NCI-H82 treated with DMSO at 0.1 percent for 48 hours (cell line): Measurements from ENCODE around the gene PRMT3.
"Not testable (repeated sequence)": the region's sequence is repeated elsewhere in the genome, so short reads cannot be mapped to it uniquely, and the experiment has no call there.

Experiments used
- DNase-seq: peaks from one replicate; lab custom pipeline; 2025; ENCODE audit not compliant: unreplicated experiment; lab: John Stamatoyannopoulos, UW

Gene PRMT3

DNA sequence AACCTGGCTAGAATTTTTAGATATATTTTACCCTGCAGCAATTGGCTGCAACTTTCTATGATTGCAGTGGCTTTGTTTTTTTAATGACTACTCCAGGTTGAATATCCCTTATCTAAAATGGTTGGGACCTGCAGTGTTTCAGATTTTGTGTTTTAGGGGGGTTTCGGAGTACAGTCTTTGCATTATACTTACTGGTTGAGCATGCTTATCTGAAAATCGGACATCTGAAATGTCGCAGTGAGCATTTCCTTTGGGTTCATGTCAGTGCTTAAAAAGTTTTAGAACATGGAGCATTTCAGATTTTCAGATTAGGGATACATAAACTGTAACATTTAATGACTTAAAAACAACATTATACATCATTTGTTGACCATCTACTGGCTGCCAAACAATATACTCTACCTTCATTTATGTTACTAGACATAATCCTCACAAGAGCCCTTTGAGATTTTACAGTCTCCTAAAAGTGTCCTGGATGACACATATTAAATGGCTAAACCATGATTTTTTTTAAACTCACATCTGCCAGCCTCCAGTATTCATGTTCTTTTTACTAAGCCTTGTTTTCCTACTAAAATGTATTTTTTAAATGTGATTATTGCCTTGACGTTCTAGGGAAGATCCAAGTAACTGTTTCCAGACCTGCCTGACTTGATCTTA is 66.3 kb downstream of the PRMT3 start:
- no peak for DNase-seq

DNA sequence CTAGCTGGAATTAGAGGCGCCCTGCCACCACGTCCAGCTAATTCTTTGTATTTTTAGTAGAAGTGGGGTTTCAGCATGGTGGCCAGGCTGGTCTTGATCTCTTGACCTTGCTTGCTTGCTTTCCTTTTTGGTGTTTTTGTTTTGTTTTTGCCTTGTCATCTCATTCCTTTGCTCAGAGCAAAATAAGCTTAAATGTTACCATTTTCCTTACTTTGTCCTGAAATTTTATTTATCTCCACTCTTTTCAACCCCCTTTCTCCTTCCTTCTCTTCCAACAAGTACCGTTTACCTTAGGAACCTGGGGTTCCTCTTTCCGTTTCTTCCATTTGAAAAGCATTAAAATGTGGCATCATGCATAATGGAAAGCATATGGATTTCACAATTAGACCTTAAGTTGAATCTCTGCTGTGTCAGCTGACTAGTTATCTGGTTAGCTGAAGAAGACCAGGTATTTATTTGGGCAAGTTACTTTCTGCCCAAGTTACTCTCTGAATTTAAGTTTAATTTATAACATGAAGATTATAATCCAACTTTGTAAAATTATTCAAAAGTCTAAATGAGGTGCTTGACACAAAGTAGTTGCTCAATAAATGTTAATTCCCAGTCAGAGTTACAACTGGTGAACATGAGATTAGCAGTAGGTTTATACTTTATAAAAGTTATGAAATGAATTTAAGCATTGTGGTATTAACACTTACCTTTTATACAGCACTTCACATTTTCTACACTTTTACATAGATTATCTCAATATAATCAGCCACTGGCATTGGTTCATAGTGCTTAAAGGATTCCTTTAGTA is 69.7 kb downstream of the PRMT3 start:
- no peak for DNase-seq

- no peak for DNase-seq
These were observed 70.6 kb downstream of the PRMT3 start for GRCh38 chr11:20457934-20458680.

GRCh38 chr11:20458905-20459632 is 71.6 kb downstream of the PRMT3 start:
- peak; percentile 49 for DNase-seq

GRCh38 chr11:20459865-20460264 is 72.3 kb downstream of the PRMT3 start:
- DNase-seq, result no peak

DNA sequence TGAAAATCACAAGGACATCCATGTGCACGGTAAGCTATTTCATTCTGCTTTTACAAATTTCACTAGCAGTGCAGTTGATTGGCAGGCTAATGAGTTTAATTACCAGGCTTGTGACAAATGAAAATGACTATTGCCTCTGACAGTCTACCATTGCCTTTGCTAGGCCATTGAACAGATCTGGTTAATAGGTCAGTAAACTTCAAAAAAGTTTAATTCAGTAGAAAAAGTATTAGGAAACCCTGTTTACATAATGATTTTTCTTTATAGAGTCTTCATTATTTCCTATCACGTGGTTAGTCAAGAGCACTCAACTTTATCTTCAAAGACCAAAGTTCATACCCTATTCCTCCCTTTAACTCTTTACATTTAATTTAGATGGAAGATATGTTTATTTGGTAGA is 77.0 kb downstream of the PRMT3 start:
- DNase-seq, result no peak

- peak; percentile 83 for DNase-seq
These were observed 80.1 kb downstream of the PRMT3 start for GRCh38 chr11:20467487-20468185.

GRCh38 chr11:20470348-20470747 is 82.8 kb downstream of the PRMT3 start:
- no peak for DNase-seq

DNA sequence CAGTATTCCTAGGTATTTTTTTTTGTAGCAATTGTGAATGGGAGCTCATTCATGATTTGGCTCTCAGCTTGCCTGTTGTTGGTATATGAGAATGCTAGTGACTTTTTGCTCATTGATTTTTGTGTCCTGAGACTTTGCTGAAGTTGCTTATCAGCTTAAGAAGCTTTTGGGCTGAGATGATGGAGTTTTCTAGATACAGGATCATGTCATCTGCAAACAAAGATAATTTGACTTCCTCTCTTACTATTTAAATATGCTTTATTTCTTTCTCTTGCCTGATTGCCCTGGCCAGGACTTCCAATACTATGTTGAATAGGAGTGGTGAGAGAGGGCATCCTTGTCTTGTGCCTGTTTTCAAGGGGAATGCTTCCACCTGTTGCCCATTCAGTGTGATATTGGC is 84.4 kb downstream of the PRMT3 start:
- DNase-seq, result not testable (repeated sequence)

DNA sequence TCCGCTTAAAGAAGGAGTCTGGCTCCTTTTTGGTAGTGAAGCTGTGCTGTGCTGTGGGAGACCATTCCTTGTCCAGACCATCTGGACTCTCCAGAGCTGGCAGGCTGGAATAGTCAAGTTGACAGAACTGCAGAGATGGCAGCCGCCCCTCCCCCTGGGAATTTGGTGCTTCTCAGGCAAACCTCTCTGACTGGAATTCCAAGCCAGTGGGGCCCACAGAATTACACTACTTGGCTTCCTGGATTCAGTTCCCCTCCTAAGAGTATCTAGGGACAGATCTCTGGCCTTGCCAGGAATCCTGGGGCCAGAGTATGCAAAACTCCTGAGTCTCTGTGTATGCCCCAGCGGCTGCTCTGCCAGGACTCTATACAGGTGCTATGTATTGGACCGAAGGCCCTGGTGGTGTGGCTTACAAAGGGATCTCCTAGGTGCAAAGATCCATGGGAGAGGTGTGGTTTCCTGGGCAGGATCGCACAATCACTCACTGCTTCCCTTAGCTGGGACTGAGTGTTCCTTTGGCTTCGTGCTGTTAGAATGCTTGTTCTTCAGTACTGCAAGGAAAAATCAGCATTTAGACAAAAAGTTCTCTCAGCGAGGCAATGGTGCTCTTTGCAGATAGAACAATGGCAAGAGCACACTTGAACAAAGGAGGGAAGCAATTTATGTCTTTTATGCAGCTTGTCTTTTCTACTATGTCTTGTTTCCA is 86.8 kb downstream of the PRMT3 start:
- DNase-seq, result no peak

GRCh38 chr11:20474882-20475517 is 87.5 kb downstream of the PRMT3 start:
- DNase-seq, result no peak

GRCh38 chr11:20477418-20478090 is 90.0 kb downstream of the PRMT3 start:
- DNase-seq, result no peak

DNA sequence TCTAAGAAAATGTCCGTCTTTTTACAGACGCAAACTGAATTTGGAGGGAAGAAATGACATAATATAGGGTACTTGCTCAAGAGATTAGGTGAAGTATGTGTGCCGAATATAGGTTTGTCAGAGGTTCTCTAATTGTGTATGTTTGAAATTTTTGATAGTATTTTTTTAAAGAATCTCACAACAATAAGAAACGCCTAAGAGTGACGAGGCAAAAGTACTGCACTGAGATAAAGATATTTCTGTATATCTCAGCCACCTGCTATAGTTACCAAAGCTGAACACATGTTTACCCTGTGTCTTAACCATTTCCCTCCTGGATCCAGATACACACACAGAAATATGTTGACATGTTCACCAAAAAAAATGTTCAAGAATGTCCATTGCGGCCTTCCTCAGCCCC is 92.0 kb downstream of the PRMT3 start:
- DNase-seq, result no peak

DNA sequence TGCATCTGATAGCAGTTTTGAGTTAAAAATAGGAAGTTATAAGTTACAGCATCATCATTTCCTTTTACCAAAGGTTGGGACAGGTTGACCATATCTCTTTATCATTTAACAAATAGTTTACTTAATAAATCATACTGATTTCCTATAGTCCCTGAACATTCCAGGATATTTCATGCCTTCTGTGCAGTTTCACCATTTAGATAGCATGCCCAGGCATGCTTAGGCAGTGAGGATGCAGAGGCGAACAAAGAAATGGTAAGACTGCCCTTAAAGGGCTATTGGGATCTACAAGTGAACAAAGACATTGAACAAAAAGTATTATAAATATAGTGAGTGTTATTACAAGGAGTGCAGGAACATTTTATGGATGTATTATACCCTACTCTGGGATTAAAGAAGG is 96.4 kb downstream of the PRMT3 start:
- DNase-seq, result no peak

DNA sequence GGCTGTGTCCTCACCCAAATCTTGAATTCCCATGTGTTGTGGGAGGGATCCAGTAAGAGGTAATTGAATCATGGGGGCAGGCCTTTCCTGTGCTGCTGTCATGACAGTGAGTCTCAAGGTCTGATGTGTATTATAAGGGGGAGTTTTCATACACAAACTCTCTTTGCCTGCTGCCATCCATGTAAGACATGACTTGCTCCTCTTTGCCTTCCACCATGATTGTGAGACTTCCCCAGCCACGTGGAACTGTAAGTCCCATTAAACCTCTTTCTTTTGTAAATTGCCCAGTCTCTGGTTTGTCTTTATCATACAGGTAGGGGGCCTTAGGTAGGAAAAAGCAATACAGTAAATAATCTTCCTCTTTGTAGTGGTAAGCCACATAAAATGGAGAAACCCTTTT is 96.9 kb downstream of the PRMT3 start:
- not testable (repeated sequence) for DNase-seq

GRCh38 chr11:20488352-20488751 is 100.8 kb downstream of the PRMT3 start:
- peak; percentile 78 for DNase-seq

DNA sequence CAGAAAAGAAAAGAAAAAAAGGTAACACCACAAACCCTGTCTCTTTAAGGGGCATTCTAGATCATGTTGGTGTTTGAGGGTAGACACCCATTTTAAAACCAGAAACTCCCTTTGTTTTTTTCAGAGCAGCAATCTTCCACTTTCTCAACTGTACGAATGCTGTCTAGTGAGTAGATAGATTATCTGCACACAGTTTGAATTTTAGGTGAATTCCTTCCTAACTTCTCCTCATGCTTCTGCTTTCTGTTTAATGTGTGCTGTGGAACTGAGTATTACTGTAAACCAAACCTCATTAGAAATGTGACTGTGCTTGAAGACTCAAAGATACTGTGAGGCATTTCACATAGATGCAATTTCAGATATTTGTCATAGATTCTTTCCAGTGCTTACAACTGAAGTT is 102.4 kb downstream of the PRMT3 start:
- DNase-seq, result peak; percentile 54

DNA sequence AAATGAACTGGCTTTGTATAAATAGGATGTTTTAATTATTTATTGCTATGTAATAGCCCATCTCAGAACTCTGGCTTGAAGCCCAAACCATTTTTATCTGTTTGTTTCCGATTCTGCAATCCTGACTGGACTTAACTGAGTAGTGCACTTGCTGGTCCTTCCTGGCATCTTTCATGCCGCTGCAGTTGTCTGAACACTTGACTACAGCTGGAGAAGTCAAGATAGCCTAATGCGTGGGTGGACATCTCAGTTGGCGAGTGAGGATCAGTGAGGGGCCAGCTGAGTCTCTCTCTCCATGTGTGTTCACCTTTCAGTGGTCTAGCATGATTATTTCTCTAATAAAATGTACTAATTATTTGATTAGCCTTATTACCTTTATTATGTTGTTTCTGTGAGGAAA is 105.8 kb downstream of the PRMT3 start:
- no peak for DNase-seq
